Activated T-cell treated with anti-CD3 and anti-CD28 coated beads for 24 hours (primary cell): ENCODE measurements around the gene ANKRA2.

Experiments
- DNase-seq: peaks from one replicate; pipeline ENCODE4 v3.0.0-alpha.2; 2020; ENCODE audit warnings: low read depth

ANKRA2 gene

GRCh38 chr5:73565139-73565968, at the start of gene ANKRA2, which contains the start of gene UTP15:
Gene ANKRA2, minus strand, starts transcription at chr5:73565639. Its CDS starts 2,758 bp downstream, at chr5:73562881.
Gene UTP15, plus strand, starts transcription at chr5:73565743. Its CDS starts 1,602 bp downstream, at chr5:73567345.
- peak; percentile 98 for DNase-seq

- no peak for DNase-seq
Measured at GRCh38 chr5:73615085-73615484, 49.6 kb upstream of the ANKRA2 start.

GRCh38 chr5:73612799-73613198, 47.4 kb upstream of the ANKRA2 start:
- DNase-seq = no peak

DNA sequence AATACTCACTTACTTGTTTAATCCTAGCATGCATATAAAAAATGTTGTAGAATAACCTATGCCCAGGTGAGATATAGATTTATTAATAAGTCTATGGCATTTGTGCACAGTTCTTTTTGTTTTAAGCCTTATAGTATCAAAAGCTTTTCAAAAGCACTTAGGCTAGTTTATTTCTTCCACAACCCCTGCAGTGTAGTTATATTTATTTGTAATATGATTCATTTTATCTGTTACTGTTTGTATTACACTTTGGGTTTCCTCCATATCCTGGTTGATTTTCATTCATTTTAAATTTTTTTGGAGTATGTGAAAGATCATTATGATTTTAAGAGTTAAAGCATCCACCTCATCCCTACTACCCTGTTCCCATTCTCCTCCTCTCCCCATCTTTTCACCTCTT, 41.8 kb upstream of the ANKRA2 start:
- DNase-seq = no peak

DNA sequence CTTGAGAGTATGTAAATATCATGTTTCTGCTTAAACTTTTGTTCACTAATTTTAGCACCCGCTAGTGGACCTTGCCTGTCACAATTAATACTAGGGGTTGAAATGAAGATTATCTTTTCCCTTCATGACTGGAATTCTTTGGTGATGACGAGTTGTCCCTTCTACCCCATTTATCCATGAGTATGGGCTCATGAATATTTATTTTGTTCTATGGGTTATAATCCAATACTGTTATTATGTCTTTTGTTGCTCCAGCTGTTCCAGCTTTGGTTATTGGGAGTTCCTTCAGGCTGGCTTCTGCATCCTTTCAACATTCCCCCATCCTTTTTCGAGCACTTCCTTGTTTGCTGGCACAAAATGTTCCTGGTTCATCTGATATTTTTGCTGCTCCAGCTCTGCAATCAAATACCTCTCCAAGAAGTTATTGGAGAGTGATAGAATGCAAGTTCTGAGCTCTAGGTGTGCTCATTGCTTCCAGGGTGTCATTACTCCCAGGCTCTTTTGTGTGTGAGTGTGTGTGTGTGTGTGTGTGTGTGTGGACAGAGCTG, 40.8 kb upstream of the ANKRA2 start:
- no peak for DNase-seq

DNA sequence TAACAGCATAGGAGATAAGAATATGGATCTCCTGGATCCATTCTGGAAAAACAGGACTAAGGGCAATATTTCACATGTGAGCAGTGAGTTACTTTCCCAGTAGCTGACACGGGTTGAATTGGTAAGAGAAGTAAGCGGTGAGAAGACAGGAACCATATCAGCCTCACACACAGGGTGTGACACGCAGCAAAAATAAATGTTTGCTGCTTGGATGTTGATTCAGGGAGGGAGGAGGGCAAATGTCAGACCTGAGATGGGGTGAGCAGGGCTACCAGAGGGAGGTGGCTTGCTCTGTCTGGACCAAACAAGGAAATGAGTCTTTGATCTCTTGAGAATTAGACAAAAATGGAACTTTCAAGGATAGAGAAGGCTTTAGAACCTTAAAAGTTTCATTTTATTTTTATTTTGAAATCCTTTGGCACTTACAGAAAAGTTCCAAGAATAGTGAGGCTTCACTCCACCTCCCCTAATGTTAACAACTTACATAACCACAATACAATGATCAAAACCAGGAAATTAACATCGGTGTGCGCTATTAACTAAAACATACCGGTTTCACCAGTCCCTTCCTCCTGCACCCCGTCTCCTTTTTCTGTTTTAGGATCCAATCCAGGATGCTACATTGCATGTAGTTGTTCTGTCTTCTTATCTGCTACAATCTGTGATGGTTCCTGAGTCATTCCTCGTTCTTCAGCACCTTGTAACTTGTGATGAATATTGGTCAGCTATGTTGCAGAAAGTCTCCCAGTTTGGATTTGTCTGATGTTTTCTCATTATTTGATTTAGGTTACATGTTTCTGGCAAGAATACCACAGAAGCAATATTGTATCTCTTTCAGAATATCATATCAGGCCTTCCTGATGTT, 40.0 kb upstream of the ANKRA2 start:
- DNase-seq = no peak

GRCh38 chr5:73603998-73604397, 38.6 kb upstream of the ANKRA2 start:
- no peak for DNase-seq

DNA sequence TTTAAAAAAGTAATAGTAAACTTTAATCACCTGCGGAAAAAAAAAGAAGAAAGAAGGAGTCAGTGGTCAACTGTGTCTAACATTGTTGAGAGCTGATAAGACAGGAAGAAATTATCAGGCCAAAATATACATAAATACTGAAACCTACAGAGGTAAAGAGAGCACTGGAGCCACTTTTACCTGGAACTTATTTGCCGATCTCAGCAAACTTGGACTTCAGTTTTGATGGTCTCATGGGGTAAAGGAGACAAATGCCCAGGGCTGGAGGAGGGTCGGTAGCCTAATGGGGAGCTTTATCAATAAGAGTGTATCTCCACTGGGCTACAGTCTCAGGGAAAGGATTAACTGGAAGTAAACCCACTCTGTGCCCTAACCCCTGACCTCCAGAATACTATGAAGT, 33.9 kb upstream of the ANKRA2 start:
- DNase-seq = no peak

- peak; percentile 7 for DNase-seq
Measured at GRCh38 chr5:73596705-73597328, 31.4 kb upstream of the ANKRA2 start.

DNA sequence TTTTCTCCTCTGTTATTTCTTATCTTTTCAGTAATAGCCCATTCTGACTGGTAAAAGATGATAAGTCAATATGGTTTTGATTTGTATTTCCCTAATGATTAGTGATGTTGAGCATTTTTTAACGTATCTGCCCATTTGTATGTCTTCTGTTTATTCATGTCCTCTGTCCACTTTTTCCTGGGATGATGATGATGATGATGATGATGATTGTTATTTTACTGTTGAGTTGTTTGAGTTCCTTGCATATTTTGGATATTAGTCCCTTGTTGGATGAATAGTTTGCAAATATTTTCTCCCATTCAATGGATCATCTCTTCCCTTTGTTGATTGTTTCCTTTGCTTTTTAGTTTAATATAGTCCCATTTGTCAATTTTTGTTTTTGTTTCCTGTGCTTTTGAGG, 27.1 kb upstream of the ANKRA2 start:
- DNase-seq = no peak

DNA sequence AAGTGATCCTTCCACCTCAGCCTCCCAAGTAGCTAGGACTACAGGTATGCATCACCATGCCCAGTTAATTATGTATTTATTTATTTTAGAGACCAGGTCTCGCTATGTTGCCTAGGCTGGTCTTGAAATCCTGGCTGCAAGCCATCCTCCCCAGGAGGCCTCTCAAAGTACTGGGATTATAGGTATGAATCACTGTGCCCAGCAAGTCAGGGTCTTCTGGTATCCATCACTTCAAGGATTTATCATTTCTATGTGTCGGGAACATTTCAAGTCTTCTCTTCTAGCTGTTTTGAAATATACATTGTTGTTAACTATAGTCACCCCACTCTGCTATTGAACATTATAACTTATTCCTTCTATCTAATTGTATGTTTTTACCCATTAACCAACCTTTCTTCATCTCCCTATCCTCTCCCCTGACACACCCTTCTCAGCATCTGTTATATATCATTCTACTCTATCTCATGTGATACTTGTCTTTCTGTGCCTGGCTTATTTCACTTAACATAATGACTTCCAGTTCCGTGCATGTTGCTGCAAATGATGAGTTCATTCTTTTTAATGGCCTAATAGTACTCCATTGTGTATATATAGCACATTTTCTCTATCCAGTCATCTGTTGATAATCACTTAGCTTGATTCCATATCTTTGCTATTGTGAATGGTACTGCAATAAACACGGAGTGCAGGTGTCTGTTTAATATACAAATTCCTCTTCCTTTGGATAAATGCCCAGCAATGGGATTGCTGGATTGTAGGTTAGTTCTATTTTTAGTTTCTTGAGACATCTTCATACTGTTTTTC, 26.5 kb upstream of the ANKRA2 start:
- DNase-seq = no peak

DNA sequence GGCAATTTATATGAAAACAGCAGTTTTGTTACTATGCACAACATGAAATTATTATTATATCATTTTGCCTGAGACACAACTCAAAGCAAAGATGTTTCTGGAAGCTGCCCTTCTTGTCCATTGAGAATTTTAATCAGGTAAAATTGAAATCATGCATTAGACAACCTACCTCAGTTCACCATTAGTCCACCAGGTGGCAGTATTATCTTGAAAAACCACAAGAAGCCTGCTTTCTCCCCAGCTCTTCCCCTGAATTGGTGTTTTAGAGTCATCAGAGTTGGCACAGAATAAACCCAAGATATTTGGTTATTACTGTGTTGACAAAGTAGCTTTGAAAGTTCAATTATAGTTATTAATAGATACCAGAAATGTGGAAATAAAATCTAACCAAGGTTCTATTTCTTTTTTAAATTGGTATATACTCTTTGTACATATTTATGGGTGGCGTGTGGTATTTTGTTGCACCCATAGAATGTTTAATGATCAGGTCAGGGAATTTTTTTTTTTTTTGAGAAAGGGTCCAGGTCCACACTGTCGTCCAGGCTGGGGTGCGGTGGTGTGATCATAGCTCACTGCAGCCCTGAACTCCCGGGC, 25.8 kb upstream of the ANKRA2 start:
- peak; percentile 48 for DNase-seq

- DNase-seq = no peak
Measured at GRCh38 chr5:73587923-73588322, 22.5 kb upstream of the ANKRA2 start.

GRCh38 chr5:73582285-73583145, 17.1 kb upstream of the ANKRA2 start:
- DNase-seq = no peak

DNA sequence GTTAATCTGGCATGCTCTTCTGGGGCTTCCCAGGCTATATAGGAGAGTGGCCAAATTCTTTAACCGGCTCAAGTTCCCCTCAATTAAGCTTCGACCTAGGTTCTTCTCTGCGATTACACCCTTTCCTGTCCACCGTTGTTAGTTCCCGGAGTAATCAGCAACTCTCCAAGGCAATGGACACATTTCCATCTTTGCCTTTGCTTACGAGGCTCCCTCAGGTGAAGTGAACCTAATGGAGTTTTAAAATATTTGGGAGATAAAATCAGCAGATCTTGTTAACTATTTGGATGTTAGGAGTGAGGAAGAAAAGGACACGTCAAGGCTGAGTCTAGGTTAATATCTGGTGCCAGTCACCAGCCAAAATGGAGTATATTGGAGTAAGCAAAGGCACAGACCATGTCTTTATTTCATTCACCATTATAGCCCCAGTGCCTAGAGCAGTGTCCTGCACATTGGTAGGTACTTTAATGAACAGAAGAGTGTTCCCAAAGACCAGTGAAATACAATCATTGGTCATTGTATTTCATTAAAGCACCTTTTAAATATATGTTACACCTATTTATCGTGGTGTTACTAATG, 619 bp upstream of the ANKRA2 start:
- no peak for DNase-seq

GRCh38 chr5:73564675-73565074, 764 bp downstream of the ANKRA2 start:
- no peak for DNase-seq

GRCh38 chr5:73564018-73564417, 1.4 kb downstream of the ANKRA2 start:
- no peak for DNase-seq

GRCh38 chr5:73558950-73559349, 6.5 kb downstream of the ANKRA2 start:
- DNase-seq = no peak

DNA sequence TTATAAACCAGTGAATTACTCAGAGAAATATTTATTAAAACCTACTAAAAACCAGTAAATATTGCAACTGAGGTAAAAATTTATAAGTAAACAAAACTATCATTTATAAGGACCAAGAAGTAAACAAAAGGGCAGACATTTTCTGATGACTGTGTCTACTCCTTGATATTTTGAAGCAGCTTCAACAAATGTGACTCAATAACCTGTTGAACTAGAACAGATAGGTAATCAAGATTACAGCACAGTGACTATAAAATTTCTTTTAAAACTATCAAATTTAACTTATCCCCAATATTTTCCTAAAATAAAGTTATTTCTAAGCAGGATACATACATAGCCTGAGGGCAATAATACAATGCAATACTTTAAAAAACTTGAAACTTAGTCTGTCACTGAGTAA, 12.8 kb downstream of the ANKRA2 start:
- no peak for DNase-seq

DNA sequence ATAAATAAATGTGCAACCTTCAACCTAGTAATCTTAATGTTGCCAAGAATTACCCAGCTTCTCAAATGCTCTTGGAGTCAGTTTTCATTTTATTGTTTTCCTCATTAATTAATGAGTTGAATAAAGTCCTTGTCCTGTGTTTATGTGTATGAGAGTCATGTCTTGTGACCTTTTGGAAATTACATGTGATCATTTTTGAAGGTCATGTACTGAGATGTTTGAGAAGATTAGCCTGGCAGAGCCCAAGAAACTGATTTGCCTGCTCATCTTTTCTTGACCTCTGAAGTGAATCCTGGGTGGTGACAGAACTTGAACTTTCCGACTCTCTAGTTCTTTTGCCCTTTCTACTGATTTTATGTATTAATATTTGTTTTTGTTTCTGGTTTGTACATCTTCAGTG, 15.4 kb downstream of the ANKRA2 start:
- DNase-seq = no peak
